GM18526 (cell line): ENCODE measurements around the gene KCNAB1.

Source experiments
- POLR2A ChIP-seq: IDR thresholded peaks from 3 replicates; pipeline ENCODE4 v1.6.1; 2011; ENCODE audit not compliant: insufficient read length; ENCODE audit errors: extremely low read depth

The KCNAB1 gene

DNA sequence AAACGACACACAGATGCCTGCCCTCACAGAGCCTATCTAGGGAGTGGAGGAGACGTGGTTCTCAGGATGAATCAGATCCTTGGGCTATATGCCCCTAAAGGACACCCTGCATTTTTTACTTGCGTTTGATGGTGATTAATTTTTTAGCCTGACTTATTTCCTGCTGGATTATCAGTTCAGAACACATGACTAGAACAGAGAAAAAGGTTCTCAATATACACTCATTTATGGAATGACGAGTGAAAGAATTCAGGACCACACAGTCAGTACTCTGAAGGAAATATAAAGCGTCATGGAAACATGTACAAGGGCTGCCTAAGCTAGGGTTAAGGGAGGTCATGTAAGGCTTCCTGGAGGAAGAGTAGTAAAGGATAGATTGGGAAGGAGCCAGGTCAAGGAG lies 312.8 kb downstream of the KCNAB1 start:
- TF ChIP-seq POLR2A: no peak

- TF ChIP-seq POLR2A: no peak
Measured at GRCh38 chr3:156433910-156434309, 313.5 kb downstream of the KCNAB1 start.

- no peak for TF ChIP-seq POLR2A
Measured at GRCh38 chr3:156434921-156435320, 314.5 kb downstream of the KCNAB1 start.

DNA sequence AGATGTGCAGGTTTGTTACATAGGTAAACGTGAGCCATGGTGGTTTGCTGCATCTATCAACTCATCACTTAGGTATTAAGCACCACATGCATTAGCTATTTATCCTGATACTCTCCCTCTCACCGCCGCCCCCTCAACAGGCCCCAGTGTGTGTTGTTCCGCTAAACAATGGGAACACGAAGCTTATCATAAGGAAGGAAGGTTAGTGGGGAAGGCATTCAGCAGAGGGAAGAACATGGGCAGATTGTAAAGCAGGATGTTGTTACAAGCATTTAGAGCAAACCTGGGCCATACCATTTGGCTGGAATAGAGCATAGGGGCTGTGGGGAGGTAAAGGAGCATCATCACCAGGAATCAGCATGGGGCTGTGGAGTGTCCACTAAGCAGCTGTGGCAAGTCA lies 322.7 kb downstream of the KCNAB1 start:
- no peak for TF ChIP-seq POLR2A

DNA sequence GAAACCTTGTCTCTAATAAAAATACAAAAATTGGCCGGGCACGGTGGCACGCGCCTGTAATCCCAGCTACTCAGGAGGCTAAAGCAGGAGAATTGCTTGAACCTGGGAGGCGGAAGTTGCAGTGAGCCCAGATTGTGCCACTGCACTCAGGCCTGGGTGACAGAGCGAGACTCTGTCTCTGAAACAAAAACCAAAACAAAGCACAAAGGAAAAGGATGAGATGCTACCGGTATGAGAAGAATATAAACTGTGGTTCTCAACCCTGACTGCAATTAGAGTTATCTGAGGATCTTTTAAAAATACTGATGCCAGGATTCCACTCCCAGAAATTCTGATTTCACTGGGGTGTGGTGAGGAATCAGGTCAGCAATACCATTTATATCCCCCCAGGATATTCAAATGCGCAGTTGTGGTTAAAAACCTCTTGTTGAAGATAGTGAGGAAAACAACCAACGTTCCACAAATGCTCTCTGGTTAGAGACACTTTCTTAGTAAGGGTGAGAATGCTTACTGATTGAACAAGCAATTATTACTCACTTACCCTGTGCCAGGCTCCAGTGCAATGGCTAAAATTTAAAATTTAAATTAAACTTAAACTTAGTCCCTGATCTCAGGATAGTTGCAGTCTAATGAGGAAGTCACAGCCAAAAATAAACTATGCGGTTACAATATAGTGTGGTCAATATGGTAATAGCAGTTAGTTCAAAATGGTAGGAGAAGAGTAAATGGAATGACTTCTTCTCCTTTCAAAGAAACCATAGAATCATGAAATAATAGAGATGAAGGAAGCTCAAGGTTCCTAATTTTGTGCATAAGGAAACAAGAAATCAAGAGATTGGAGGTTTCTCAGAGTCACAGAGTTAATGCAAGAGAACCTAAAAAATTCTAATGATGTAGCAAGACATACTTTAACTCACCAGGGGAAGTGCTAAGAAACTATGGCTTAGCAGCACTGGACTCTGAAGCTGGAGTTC lies 325.0 kb downstream of the KCNAB1 start:
- no peak for TF ChIP-seq POLR2A

DNA sequence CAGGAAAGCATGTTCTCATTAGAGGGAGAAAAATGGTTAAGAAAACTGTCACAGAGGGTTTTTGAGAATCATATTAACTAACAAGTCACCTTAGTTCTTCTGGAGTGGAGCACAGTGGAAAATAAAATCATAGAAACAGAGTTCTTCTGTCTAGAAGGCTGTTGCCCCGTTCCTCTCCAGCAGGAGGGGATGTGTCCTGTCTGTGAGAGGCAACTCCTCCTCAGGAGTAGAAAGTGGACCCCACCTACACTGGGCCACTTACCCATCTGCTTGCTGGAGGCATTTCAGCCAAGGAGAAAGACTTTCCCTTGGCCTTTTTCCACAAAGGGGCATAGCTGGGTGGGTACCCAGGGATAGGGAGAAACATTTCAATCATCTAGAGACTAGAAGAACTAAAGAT lies 327.9 kb downstream of the KCNAB1 start:
- no peak for TF ChIP-seq POLR2A

- no peak for TF ChIP-seq POLR2A
Measured at GRCh38 chr3:156449710-156450574, 329.6 kb downstream of the KCNAB1 start.

- no peak for TF ChIP-seq POLR2A
Measured at GRCh38 chr3:156455839-156456238, 335.5 kb downstream of the KCNAB1 start.

- no peak for TF ChIP-seq POLR2A
Measured at GRCh38 chr3:156456771-156457224, 336.4 kb downstream of the KCNAB1 start.

- TF ChIP-seq POLR2A: no peak
Measured at GRCh38 chr3:156459434-156459833, 339.1 kb downstream of the KCNAB1 start.

- no peak for TF ChIP-seq POLR2A
Measured at GRCh38 chr3:156460206-156460611, 339.8 kb downstream of the KCNAB1 start.

GRCh38 chr3:156461889-156462288 lies 341.5 kb downstream of the KCNAB1 start:
- TF ChIP-seq POLR2A: no peak

DNA sequence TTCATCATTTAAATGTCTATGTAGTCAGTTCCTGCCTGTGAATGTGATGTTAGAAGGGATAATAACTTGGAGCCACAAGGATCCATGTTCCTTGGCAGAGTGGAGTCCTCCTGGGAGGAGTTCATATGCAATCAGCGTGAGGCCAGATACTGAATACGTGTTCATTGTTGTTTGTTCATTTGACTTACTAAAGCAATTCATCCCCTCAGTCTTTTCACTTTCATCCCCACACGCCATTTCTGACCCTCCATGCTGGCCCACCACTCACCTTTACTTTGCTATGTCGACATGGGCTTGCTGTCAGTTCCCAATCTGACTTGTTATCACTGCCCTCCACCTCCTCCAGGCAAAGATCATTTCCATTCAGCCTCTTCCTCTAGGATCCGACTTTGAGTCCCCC lies 342.7 kb downstream of the KCNAB1 start:
- no peak for TF ChIP-seq POLR2A

DNA sequence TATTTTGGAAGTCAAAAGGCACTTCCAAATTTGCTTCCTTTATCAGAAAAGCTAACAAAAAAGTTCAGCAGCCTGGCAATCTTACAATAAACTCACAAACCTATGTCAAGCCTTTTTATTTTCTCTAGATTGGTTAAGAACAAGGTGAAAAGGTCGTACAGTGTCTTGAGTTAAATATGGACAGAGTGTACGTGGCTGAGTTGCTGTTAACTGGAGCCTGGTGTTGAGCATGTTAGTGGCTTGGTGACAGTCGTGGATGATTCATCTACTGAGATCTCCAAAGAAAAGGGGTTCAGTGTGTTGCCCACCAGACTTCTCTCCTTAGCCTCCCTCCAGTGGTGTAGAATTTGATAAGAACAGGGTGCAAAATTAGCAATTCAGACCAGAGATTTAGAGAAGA lies 344.8 kb downstream of the KCNAB1 start:
- no peak for TF ChIP-seq POLR2A

- TF ChIP-seq POLR2A: no peak
Measured at GRCh38 chr3:156469456-156469855, 349.1 kb downstream of the KCNAB1 start.

DNA sequence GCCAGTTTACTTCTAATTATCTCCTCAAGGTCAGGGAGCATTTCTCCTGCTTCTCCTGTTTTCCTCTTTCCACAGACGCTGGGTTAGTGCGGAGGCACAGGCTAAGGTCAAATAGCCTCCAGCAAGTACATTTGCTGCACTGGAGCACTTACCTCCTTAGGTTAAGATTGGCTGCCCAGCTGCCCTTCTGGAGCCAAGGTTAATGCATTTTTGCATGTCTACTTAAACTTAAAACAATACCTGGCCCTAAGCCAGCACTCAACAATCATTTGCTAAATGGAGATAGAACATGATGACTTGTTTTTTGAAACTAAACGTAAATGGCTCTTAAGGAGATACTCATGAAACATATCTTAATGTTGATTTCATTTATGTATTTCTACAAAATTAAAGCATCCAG lies 351.1 kb downstream of the KCNAB1 start:
- TF ChIP-seq POLR2A: no peak

DNA sequence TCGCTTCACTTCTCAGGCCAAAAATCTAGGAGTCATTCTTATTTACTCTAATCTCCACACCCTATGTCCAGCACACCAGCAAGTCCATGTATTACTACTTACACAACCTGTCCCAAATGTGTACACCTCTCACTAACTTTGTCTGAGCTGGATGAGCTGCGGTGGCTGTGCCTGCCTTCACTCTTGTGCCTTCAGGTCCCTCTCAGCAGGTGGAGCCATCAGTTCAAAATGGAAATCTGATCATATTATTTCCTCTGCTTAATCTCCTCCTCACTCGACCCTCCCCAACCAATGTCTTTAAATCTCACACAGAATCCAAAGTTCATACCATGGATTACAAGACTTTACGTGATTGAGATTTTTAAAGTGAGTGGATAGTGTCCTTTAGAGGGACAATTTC lies 351.8 kb downstream of the KCNAB1 start:
- no peak for TF ChIP-seq POLR2A

DNA sequence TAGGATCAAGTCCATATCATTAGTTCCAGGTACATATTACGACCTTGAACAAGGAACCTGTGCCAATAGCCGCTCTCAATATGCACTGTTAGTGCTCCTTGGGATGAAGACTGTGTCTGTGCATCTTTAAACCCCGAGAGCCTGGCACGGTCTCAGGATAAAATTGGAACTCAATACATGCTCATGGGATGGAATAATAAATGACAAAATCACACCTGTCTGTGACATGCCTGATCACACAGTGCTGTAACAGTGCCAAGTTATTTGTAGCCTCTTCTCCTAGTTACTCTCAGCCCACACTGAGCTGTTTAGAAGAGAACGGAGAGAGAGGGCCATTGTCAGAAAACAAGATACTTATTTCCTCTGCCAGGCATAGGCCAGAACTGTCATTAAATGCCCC lies 352.3 kb downstream of the KCNAB1 start:
- no peak for TF ChIP-seq POLR2A
